Measurements from ENCODE around the gene MYLK4.

DNA sequence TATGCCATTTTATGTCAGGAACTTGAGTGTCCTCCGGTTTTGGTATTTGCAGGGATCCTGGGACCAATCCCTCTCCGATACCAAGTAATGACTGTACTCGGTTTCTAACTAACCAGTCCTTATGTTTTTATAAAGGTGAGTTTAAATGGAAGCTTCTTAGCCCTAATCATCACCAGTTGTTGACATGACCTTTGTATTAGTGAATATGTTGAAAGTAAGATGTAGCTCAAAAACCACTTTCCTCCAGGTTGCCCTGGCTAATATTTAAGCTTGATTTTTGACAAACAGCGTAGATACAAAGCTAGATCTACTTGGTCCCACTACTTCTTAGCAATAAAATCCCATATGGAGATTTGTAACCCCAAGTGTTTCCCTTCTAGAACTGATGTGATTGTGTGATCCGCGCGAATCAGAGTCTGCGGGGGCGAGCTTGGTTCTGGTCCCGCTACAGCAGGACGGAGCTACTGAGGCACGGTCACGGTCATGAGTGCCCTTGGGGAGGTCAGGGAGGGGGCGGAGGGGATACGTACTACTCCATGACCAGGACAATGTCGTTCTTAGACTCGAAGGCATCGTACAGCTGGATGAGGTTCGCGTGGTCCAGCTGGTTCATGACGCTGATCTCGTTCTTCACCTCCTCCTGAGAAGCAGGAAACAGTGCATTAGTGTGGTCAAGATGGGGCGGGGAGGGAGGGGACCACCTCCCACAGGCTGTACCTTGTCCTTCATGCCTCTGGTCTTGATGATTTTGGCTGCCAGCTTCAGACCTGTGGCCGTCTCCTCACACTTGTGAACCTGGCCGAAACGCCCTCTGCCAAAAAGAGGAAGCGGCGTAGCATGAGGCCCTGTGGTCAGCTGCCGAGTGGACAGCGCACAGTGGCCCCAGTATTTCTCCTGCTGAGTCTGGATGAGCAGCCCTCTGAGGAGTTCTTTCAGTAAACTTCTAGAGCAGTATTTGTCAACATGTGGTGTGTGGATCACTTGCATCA lies 65.7 kb downstream of the MYLK4 start:
- TF ChIP-seq, protein P1, sequence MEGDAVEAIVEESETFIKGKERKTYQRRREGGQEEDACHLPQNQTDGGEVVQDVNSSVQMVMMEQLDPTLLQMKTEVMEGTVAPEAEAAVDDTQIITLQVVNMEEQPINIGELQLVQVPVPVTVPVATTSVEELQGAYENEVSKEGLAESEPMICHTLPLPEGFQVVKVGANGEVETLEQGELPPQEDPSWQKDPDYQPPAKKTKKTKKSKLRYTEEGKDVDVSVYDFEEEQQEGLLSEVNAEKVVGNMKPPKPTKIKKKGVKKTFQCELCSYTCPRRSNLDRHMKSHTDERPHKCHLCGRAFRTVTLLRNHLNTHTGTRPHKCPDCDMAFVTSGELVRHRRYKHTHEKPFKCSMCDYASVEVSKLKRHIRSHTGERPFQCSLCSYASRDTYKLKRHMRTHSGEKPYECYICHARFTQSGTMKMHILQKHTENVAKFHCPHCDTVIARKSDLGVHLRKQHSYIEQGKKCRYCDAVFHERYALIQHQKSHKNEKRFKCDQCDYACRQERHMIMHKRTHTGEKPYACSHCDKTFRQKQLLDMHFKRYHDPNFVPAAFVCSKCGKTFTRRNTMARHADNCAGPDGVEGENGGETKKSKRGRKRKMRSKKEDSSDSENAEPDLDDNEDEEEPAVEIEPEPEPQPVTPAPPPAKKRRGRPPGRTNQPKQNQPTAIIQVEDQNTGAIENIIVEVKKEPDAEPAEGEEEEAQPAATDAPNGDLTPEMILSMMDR (IDR thresholded peaks at IDR 0.05; ENCODE audit: low read depth, low read length, missing input control), result no peak
- TF ChIP-seq NR2F2 (IDR thresholded peaks at IDR 0.05), result no peak
- TF ChIP-seq HNF4A (conservative IDR thresholded peaks at IDR 0.05), result peak; percentile 36 to 40
- TF ChIP-seq, protein P2, sequence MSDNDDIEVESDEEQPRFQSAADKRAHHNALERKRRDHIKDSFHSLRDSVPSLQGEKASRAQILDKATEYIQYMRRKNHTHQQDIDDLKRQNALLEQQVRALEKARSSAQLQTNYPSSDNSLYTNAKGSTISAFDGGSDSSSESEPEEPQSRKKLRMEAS (IDR thresholded peaks at IDR 0.05), result no peak
- no peak for TF ChIP-seq EGR1 (IDR thresholded peaks at IDR 0.05; ENCODE audit: low read depth in 2 of 2)
- TF ChIP-seq, protein P3, sequence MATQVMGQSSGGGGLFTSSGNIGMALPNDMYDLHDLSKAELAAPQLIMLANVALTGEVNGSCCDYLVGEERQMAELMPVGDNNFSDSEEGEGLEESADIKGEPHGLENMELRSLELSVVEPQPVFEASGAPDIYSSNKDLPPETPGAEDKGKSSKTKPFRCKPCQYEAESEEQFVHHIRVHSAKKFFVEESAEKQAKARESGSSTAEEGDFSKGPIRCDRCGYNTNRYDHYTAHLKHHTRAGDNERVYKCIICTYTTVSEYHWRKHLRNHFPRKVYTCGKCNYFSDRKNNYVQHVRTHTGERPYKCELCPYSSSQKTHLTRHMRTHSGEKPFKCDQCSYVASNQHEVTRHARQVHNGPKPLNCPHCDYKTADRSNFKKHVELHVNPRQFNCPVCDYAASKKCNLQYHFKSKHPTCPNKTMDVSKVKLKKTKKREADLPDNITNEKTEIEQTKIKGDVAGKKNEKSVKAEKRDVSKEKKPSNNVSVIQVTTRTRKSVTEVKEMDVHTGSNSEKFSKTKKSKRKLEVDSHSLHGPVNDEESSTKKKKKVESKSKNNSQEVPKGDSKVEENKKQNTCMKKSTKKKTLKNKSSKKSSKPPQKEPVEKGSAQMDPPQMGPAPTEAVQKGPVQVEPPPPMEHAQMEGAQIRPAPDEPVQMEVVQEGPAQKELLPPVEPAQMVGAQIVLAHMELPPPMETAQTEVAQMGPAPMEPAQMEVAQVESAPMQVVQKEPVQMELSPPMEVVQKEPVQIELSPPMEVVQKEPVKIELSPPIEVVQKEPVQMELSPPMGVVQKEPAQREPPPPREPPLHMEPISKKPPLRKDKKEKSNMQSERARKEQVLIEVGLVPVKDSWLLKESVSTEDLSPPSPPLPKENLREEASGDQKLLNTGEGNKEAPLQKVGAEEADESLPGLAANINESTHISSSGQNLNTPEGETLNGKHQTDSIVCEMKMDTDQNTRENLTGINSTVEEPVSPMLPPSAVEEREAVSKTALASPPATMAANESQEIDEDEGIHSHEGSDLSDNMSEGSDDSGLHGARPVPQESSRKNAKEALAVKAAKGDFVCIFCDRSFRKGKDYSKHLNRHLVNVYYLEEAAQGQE (IDR thresholded peaks at IDR 0.05), result no peak
- TF ChIP-seq GABPA (IDR thresholded peaks at IDR 0.05 in 1 of 2, conservative IDR thresholded peaks at IDR 0.05 in 1 of 2), result no peak
